Body of pancreas (tissue), 4 donors: ENCODE measurements around the gene B4GALT7. TPM values are rescaled to one million over a fixed set of nuclear protein-coding genes. Genes with fewer than 3 reads are reported as not detected.

ENCODE experiments used
- ATAC-seq: fragments of 150-250 bp; one replicate; pipeline ENCODE4 v1.9.1; 2016
- DNase-seq, 4 donors: peaks; one replicate each; pipeline ENCODE4 v3.0.0-alpha.2; 2019
- H3K27ac ChIP-seq, 4 donors: fragments of 200-600 bp; sonication (generic); 1 replicate in 3 of 4; 2 replicates in 1 of 4; pipeline versions ENCODE4 v1.5.1 to v1.6.1; 2016 to 2019; ENCODE audit warnings: mild to moderate bottlenecking in 1 of 4, mixed read lengths in 1 of 4, moderate library complexity in 1 of 4
- H3K27me3 ChIP-seq, 2 donors: fragments of 200-600 bp; sonication (generic); one replicate each; pipeline ENCODE4 v1.6.0; 2016; ENCODE audit warnings: mild to moderate bottlenecking in 1 of 2
- H3K36me3 ChIP-seq, 2 donors: fragments of 200-600 bp; sonication (generic); replicated peaks in 1 of 2; 2 replicates each; pipeline ENCODE4 v1.5.1; 2016; ENCODE audit warnings: low read depth in 2 of 2; ENCODE audit not compliant: insufficient read depth in 1 of 2
- H3K4me1 ChIP-seq: fragments of 200-600 bp; sonication (generic); one replicate; pipeline ENCODE4 v1.6.0; 2016
- H3K4me3 ChIP-seq, 2 donors: fragments of 200-600 bp; sonication (generic); 1 replicate in 1 of 2; 2 replicates in 1 of 2; pipeline ENCODE4 v1.5.1; 2016 to 2019
- H3K9me3 ChIP-seq, 3 donors: fragments of 200-600 bp; sonication (generic); 1 replicate in 2 of 3; 2 replicates in 1 of 3; pipeline ENCODE4 v1.5.1; 2016
- POLR2A ChIP-seq, 3 donors: fragments of 450-650 bp; IDR thresholded peaks; one replicate each; pipeline ENCODE4 v1.6.1; 2016; ENCODE audit warnings: antibody characterized with exemption in 3 of 3, mild to moderate bottlenecking in 2 of 3
- WGBS, 2 donors: methylation state at CpG; one replicate each; pipeline ENCODE4 v1.1.5; 2017; 5-methylcytosine and 5-hydroxymethylcytosine counted together
- intact Hi-C: fragments of 100-400 bp; cut with DNase I; formaldehyde crosslinking; loops from one replicate; pipeline ENCODE4 v1.15.1; 2023
- total RNA-seq, 2 donors: library from RNA; depleted of rRNA; stranded (reverse); fragments of >200 nt; gene quantifications; one replicate each; pipeline ENCODE4 v1.1.0, GENCODE V29; 2016
- TF ChIP-seq, protein P1 (sequence below), 7 experiments: fragments of 450-650 bp in 4 of 7; fragments of 200-600 bp in 3 of 7; sonication (generic) in 3 of 7; IDR thresholded peaks; one replicate each; pipeline ENCODE4 v1.5.1; 2016 to 2019; ENCODE audit warnings: antibody characterized with exemption in 7 of 7

The B4GALT7 gene
- total RNA-seq, 2 donors from 2014 or later: 17.1 to 17.5 TPM

DNA sequence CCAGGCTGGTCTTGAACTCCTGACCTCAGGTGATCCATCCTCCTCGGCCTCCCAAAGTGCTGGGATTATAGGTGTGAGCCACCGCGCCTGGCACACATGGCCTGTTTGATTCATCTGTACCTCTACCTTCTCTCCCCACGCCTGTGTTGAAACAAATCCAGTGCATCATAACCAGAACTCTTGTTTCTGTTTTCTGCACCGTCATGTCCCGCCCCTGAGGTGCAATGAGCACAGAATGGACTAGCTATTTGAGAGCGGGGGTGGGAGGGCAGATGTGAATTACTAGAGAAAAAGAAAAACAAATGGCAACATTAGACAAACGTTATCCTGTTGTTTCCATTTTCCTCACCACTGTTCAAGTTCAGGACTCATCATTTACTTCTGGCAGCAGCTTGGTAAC, 34.9 kb upstream of the B4GALT7 start:
- H3K4me1 ChIP-seq: no peaks in the 10 kb centered on the region
- no peak overlapping the region for H3K27ac ChIP-seq
- intact Hi-C loops: no loop called here
- no peak for DNase-seq
- H3K27me3 ChIP-seq: no peaks in the 10 kb centered on the region
- TF ChIP-seq, protein P1, sequence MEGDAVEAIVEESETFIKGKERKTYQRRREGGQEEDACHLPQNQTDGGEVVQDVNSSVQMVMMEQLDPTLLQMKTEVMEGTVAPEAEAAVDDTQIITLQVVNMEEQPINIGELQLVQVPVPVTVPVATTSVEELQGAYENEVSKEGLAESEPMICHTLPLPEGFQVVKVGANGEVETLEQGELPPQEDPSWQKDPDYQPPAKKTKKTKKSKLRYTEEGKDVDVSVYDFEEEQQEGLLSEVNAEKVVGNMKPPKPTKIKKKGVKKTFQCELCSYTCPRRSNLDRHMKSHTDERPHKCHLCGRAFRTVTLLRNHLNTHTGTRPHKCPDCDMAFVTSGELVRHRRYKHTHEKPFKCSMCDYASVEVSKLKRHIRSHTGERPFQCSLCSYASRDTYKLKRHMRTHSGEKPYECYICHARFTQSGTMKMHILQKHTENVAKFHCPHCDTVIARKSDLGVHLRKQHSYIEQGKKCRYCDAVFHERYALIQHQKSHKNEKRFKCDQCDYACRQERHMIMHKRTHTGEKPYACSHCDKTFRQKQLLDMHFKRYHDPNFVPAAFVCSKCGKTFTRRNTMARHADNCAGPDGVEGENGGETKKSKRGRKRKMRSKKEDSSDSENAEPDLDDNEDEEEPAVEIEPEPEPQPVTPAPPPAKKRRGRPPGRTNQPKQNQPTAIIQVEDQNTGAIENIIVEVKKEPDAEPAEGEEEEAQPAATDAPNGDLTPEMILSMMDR (IDR thresholded peaks at IDR 0.05): no peak
- no peak for TF ChIP-seq POLR2A (IDR thresholded peaks at IDR 0.05)
- no peaks in the 10 kb centered on the region for H3K36me3 ChIP-seq
- ATAC-seq: no peak
- 78 to 79% methylated on average over 8 of the region's 8 CpGs for WGBS, 2 donors
- no peaks in the 10 kb centered on the region for H3K9me3 ChIP-seq
- no peak overlapping the region for H3K4me3 ChIP-seq

DNA sequence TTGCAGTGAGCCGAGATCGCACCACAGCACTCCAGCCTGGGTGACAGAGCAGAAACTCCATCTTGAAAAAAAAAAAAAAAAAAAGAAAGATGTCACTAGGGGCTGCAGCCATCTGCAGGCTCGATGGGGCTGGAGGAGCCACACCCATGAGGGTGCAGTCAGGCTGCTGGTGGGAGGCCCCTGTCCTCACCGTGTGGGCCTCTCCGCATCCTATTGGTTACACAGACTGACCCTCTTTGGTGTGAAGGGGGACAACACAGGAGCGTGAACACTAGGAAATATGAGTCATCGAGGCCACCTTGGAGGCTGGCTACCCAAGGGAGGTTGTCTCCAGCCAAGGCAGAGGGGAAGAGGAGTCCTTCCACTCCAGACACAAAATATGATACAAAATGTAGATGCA, 31.6 kb upstream of the B4GALT7 start:
- 82 to 83% methylated on average over 7 of the region's 7 CpGs for WGBS, 2 donors
- H3K4me1 ChIP-seq: no peaks in the 10 kb centered on the region
- TF ChIP-seq POLR2A (IDR thresholded peaks at IDR 0.05): no peak
- TF ChIP-seq, protein P1 (IDR thresholded peaks at IDR 0.05): no peak

DNA sequence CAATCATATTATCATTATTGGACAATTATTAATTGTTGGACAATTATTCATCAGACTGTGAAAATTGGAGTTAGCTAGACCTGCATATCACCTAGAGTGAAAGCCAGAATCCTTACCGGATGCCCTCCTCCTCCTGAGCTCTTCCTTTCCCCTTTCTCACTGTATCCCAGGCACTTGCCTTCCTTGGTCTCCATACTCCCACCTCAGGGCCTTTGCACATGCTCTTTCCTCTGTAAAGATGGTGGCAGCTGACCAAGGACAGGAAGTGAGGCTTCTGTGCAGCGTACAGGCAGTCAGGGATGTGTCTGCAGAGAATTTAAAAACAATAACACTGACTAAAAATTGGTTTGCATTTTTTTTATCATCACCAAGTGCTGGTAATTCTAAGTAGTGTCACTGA, 30.0 kb upstream of the B4GALT7 start:
- H3K36me3 ChIP-seq: no peaks in the 10 kb centered on the region
- no peak overlapping the region for H3K4me3 ChIP-seq
- no peaks in the 10 kb centered on the region for H3K27me3 ChIP-seq
- no peaks in the 10 kb centered on the region for H3K4me1 ChIP-seq
- no peak overlapping the region for H3K27ac ChIP-seq
- TF ChIP-seq, protein P1 (IDR thresholded peaks at IDR 0.05): no peak
- TF ChIP-seq POLR2A (IDR thresholded peaks at IDR 0.05): no peak
- DNase-seq: no peak
- no peak for ATAC-seq
- intact Hi-C loops: no loop called here
- WGBS, 2 donors: 87% methylated on average over 2 of the region's 2 CpGs
- no peaks in the 10 kb centered on the region for H3K9me3 ChIP-seq

More for the DNA sequence above, 31.6 kb upstream of the B4GALT7 start:
- no peaks in the 10 kb centered on the region for H3K9me3 ChIP-seq
- intact Hi-C loops: no loop called here
- no peak overlapping the region for H3K27ac ChIP-seq
- ATAC-seq (no peak), DNase-seq (no peak)
- H3K36me3 ChIP-seq: no peaks in the 10 kb centered on the region
- no peak overlapping the region for H3K4me3 ChIP-seq
- no peaks in the 10 kb centered on the region for H3K27me3 ChIP-seq

DNA sequence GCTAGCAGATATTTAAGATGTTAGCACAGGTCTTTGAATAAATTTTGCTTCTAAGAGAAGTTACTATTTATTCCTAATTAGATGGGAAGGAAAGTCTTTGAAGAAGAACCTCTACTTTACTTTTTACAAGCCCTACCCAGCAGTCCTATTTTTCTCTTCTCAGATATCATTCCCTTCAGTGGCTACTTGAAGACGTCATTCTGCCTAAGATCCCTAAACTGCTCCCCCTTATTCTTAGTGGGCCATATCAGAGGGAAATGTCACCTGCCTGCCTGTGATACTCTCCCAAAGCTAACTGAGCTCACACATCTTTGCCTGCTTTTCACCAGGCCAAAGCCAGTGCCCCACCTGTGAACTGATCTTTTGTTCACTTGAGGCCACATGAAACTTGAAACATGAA, 24.4 kb upstream of the B4GALT7 start:
- Histone ChIP-seq H3K27me3 (no peaks in the 10 kb centered on the region), H3K27ac (no peak overlapping the region), H3K4me1 (no peaks in the 10 kb centered on the region), H3K4me3 (no peak overlapping the region), H3K36me3 (no peaks in the 10 kb centered on the region), H3K9me3 (no peaks in the 10 kb centered on the region)
- ATAC-seq (no peak), DNase-seq (no peak)
- 59 to 63% methylated on average over 1 of the region's 1 CpG for WGBS, 2 donors
- TF ChIP-seq POLR2A (IDR thresholded peaks at IDR 0.05): no peak
- TF ChIP-seq, protein P1 (IDR thresholded peaks at IDR 0.05): no peak
- intact Hi-C loops: no loop called here

DNA sequence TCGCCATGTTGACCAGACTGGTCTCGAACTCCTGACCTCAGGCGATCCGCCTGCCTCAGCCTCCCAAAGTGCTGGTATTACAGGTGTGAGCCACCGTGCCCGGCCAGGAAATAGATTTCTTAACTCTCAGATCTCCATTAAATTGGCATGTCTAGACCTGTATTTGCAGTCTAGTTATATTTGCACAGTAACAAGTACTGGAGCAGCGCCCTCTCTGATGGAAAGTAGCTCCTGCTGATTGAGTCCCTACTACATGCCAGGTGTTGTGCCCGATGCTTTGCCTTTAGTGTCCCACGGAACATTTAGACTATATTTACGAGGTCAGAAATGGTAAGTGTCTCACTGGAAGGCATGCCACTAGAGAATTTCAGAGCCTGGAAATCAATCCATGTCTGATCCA, 23.8 kb upstream of the B4GALT7 start:
- TF ChIP-seq, protein P1 (IDR thresholded peaks at IDR 0.05): no peak
- no peak for TF ChIP-seq POLR2A (IDR thresholded peaks at IDR 0.05)
- Histone ChIP-seq H3K9me3 (no peaks in the 10 kb centered on the region), H3K27ac (no peak overlapping the region), H3K4me3 (no peak overlapping the region), H3K4me1 (no peaks in the 10 kb centered on the region), H3K36me3 (no peaks in the 10 kb centered on the region), H3K27me3 (no peaks in the 10 kb centered on the region)
- intact Hi-C loops: no loop called here
- 73 to 86% methylated on average over 10 of the region's 10 CpGs for WGBS, 2 donors
- DNase-seq: no peak
- ATAC-seq: no peak
